Thyroid gland (tissue), 4 donors: ENCODE results near the gene SLC50A1.

Source experiments
- POLR2A ChIP-seq, 2 donors: fragments of 450-650 bp; IDR thresholded peaks; one replicate each; pipeline ENCODE4 v1.6.1; 2017; ENCODE audit warnings: antibody characterized with exemption in 2 of 2, mild to moderate bottlenecking in 2 of 2, moderate library complexity in 1 of 2
- TF ChIP-seq, protein P1 (sequence below), 6 experiments: fragments of 200-600 bp in 3 of 6; fragments of 450-650 bp in 3 of 6; sonication (generic) in 3 of 6; IDR thresholded peaks; one replicate each; pipeline ENCODE4 v1.5.1; 2016 to 2019; ENCODE audit warnings: antibody characterized with exemption in 6 of 6, mild to moderate bottlenecking in 2 of 6, inconsistent platforms in 1 of 6, moderate library complexity in 1 of 6

DNA sequence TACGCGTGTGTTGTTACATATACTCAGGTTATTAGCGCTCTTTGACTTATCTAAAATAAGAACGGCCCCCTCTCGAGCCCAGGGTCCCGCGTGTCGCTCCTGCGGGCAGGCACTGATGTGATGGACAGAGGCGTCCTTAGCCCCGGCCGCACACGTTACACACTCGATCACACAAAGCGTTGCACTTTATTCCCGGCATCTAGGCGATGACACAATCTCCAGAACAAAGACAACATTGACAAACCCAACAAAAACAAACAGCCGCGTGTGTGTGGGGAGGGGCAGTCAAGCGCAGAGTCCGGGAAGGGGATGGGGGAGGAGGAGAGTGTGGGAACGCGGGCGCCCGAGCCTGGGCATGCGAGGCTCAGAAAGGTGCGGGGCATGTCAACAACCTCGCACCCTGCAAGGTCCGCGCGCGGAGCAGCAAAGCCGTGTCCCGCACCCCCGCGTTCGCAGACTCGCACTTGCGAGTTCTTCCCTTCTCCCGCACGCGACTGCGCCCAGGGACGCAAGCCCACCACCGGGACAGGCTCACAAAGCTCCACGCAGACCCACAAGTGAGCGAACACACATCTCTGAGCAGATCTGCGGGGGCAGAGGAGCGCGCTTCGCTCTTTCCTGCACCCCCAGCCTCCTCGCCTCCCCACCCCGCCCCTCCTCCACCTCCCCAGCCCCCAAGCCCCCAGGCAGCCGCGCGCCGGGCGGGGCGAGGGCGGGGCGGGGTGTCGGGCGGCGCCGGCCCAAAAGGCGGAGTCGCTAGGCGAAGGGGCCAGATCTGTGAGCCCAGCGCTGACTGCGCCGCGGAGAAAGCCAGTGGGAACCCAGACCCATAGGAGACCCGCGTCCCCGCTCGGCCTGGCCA, 8.3 kb upstream of the SLC50A1 start, which contains the start of gene EFNA1:
- TF ChIP-seq, protein P1, sequence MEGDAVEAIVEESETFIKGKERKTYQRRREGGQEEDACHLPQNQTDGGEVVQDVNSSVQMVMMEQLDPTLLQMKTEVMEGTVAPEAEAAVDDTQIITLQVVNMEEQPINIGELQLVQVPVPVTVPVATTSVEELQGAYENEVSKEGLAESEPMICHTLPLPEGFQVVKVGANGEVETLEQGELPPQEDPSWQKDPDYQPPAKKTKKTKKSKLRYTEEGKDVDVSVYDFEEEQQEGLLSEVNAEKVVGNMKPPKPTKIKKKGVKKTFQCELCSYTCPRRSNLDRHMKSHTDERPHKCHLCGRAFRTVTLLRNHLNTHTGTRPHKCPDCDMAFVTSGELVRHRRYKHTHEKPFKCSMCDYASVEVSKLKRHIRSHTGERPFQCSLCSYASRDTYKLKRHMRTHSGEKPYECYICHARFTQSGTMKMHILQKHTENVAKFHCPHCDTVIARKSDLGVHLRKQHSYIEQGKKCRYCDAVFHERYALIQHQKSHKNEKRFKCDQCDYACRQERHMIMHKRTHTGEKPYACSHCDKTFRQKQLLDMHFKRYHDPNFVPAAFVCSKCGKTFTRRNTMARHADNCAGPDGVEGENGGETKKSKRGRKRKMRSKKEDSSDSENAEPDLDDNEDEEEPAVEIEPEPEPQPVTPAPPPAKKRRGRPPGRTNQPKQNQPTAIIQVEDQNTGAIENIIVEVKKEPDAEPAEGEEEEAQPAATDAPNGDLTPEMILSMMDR (IDR thresholded peaks at IDR 0.05): no peak
- peak; percentile 80 to 96 for TF ChIP-seq POLR2A (IDR thresholded peaks at IDR 0.05)
